22Rv1 (cell line): ENCODE data around the gene KCNT1.
"Not testable (repeated sequence)": the region's sequence is repeated elsewhere in the genome, so short reads cannot be mapped to it uniquely, and the experiment has no call there.

Experiments used
- CTCF ChIP-seq: fragments of 450-650 bp; IDR thresholded peaks from 2 replicates; pipeline ENCODE4 v1.5.1; 2017; ENCODE audit warnings: mild to moderate bottlenecking
- ZFX ChIP-seq: fragments of 450-650 bp; IDR thresholded peaks from 2 replicates; pipeline ENCODE4 v1.6.1; 2017; ENCODE audit warnings: antibody characterized with exemption, borderline replicate concordance

- not testable (repeated sequence) for TF ChIP-seq CTCF, ZFX
Observed at GRCh38 chr9:135669018-135669417, 33.0 kb upstream of the KCNT1 start.
